ENCODE data around the gene EME2. TPM values are rescaled to one million over a fixed set of nuclear protein-coding genes. Genes with fewer than 3 reads are reported as not detected.

Gene EME2
- total and polyA plus RNA-seq, 9 donors, result 0.83 to 19.2 (median 13.7) TPM

- TF ChIP-seq EP300 (IDR thresholded peaks at IDR 0.05), result no peak
- peak in 1 of 3 donors; percentile 15 for TF ChIP-seq CTCF (IDR thresholded peaks at IDR 0.05)
- Histone ChIP-seq H3K4me3 (no peak overlapping the region), H3K27ac (no peak overlapping the region), H3K36me3 (no peaks in the 10 kb centered on the region), H3K27me3 (no peaks in the 10 kb centered on the region), H3K9me3 (no peaks in the 10 kb centered on the region), H3K4me1 (ENCODE audit: insufficient read depth) (no peaks in the 10 kb centered on the region)
- peak in 1 of 5 donors; percentile 68 for DNase-seq
- WGBS, 3 donors, result 68 to 75% (median 70%) methylated on average over 72 to 81 of the region's 81 CpGs
- intact Hi-C loops (cut with DNase I), result no loop called here
These were observed 8.8 kb upstream of the EME2 start for GRCh38 chr16:1763521-1764511.

GRCh38 chr16:1764971-1765370 lies 7.6 kb upstream of the EME2 start:
- WGBS, 3 donors, result 82 to 88% (median 85%) methylated on average over 21 of the region's 21 CpGs
- Histone ChIP-seq H3K4me1 (ENCODE audit: insufficient read depth) (no peaks in the 10 kb centered on the region), H3K27me3 (no peaks in the 10 kb centered on the region), H3K27ac (no peak overlapping the region), H3K9me3 (no peaks in the 10 kb centered on the region), H3K4me3 (no peak overlapping the region), H3K36me3 (no peaks in the 10 kb centered on the region)
- intact Hi-C loops (cut with DNase I), result no loop called here
- DNase-seq, result no peak
- TF ChIP-seq POLR2A (IDR thresholded peaks at IDR 0.05) (no peak), CTCF (IDR thresholded peaks at IDR 0.05) (no peak), EP300 (IDR thresholded peaks at IDR 0.05) (no peak)

GRCh38 chr16:1765826-1766225 lies 6.8 kb upstream of the EME2 start:
- H3K27ac ChIP-seq, result no peak overlapping the region
- DNase-seq, result peak in 1 of 5 donors; percentile 43

GRCh38 chr16:1766231-1766630 lies 6.4 kb upstream of the EME2 start:
- intact Hi-C loops (cut with DNase I), result no loop called here
- Histone ChIP-seq H3K4me1 (ENCODE audit: insufficient read depth) (peaks cover 2% of the 10 kb centered on the region), H3K27ac (no peak overlapping the region), H3K27me3 (no peaks in the 10 kb centered on the region), H3K36me3 (no peaks in the 10 kb centered on the region), H3K9me3 (no peaks in the 10 kb centered on the region), H3K4me3 (no peak overlapping the region)
- 85 to 87% (median 86%) methylated on average over 18 to 19 of the region's 19 CpGs for WGBS, 3 donors
- no peak for TF ChIP-seq EP300 (IDR thresholded peaks at IDR 0.05)
- DNase-seq, result no peak

More at GRCh38 chr16:1765826-1766225, 6.8 kb upstream of the EME2 start:
- TF ChIP-seq POLR2A (IDR thresholded peaks at IDR 0.05) (no peak), EP300 (IDR thresholded peaks at IDR 0.05) (no peak), CTCF (IDR thresholded peaks at IDR 0.05) (no peak)
- no peak overlapping the region for H3K4me3 ChIP-seq
- intact Hi-C loops (cut with DNase I), result no loop called here
- no peaks in the 10 kb centered on the region for H3K9me3 ChIP-seq
- no peaks in the 10 kb centered on the region for H3K36me3 ChIP-seq
- no peaks in the 10 kb centered on the region for H3K27me3 ChIP-seq
- 87 to 92% (median 89%) methylated on average over 21 to 22 of the region's 22 CpGs for WGBS, 3 donors
- peaks cover 2% of the 10 kb centered on the region for H3K4me1 ChIP-seq (ENCODE audit: insufficient read depth)

GRCh38 chr16:1766701-1767100 lies 5.9 kb upstream of the EME2 start:
- Histone ChIP-seq H3K27me3 (no peaks in the 10 kb centered on the region), H3K9me3 (no peaks in the 10 kb centered on the region), H3K36me3 (no peaks in the 10 kb centered on the region), H3K4me1 (ENCODE audit: insufficient read depth) (peaks cover 2% of the 10 kb centered on the region), H3K4me3 (no peak overlapping the region), H3K27ac (no peak overlapping the region)
- 86 to 92% (median 88%) methylated on average over 18 of the region's 18 CpGs for WGBS, 3 donors
- TF ChIP-seq EP300 (IDR thresholded peaks at IDR 0.05) (no peak), POLR2A (IDR thresholded peaks at IDR 0.05) (no peak), CTCF (IDR thresholded peaks at IDR 0.05) (no peak)
- DNase-seq, result no peak
- intact Hi-C loops (cut with DNase I), result no loop called here
